ENCODE data around the gene PXN.
"Not testable (repeated sequence)": the region's sequence is repeated elsewhere in the genome, so short reads cannot be mapped to it uniquely, and the experiment has no call there.

Gene PXN

GRCh38 chr12:120261951-120262851, 3.3 kb downstream of the PXN start:
- no peak for DNase-seq

GRCh38 chr12:120260607-120261006, 4.9 kb downstream of the PXN start:
- DNase-seq: no peak

GRCh38 chr12:120259418-120260202, 5.9 kb downstream of the PXN start:
- no peak for DNase-seq

- no peak for DNase-seq
These were observed 7.1 kb downstream of the PXN start for GRCh38 chr12:120258323-120258896.

- no peak for DNase-seq
These were observed 8.3 kb downstream of the PXN start for GRCh38 chr12:120257041-120257821.

GRCh38 chr12:120254809-120255208, 10.7 kb downstream of the PXN start:
- no peak for DNase-seq

- DNase-seq: not testable (repeated sequence)
These were observed 12.2 kb downstream of the PXN start for GRCh38 chr12:120253313-120253712.

- DNase-seq: no peak
These were observed 13.2 kb downstream of the PXN start for GRCh38 chr12:120252071-120252906.

GRCh38 chr12:120251364-120252070, 14.0 kb downstream of the PXN start:
- DNase-seq: not testable (repeated sequence)

GRCh38 chr12:120249875-120250795, 15.4 kb downstream of the PXN start:
- no peak for DNase-seq

- no peak for DNase-seq
These were observed 16.2 kb downstream of the PXN start for GRCh38 chr12:120249266-120249874.

- no peak for DNase-seq
These were observed 17.9 kb downstream of the PXN start for GRCh38 chr12:120247621-120248030.

- no peak for DNase-seq
These were observed 18.3 kb downstream of the PXN start for GRCh38 chr12:120247183-120247582.

- not testable (repeated sequence) for DNase-seq
These were observed 18.8 kb downstream of the PXN start for GRCh38 chr12:120246705-120247104.

GRCh38 chr12:120242971-120243699, 22.4 kb downstream of the PXN start:
- no peak for DNase-seq

GRCh38 chr12:120242275-120242799, 23.2 kb downstream of the PXN start:
- no peak for DNase-seq

- no peak for DNase-seq
These were observed 23.8 kb downstream of the PXN start for GRCh38 chr12:120241561-120242274.

- no peak for DNase-seq
These were observed 25.1 kb downstream of the PXN start for GRCh38 chr12:120240495-120240833.

All from NCI-H187 treated with DMSO at 0.1 percent for 48 hours (cell line).